Suprapubic skin (tissue), 4 donors: ENCODE data around the gene TAF6L. TPM values are rescaled to one million over a fixed set of nuclear protein-coding genes. Genes with fewer than 3 reads are reported as not detected.
"Not testable (repeated sequence)": the region's sequence is repeated elsewhere in the genome, so short reads cannot be mapped to it uniquely, and the experiment has no call there.

Experiments used
- DNase-seq, 2 donors: peaks; one replicate each; pipeline ENCODE4 v3.0.0-alpha.2; 2019; ENCODE audit warnings: low spot score in 2 of 2
- H3K27ac ChIP-seq: fragments of 200-600 bp; sonication (generic); one replicate; pipeline ENCODE4 v1.5.1; 2019
- H3K27me3 ChIP-seq: fragments of 200-600 bp; sonication (generic); one replicate; pipeline ENCODE4 v1.5.1; 2019
- H3K36me3 ChIP-seq: fragments of 200-600 bp; sonication (generic); one replicate; pipeline ENCODE4 v1.5.1; 2019
- H3K4me1 ChIP-seq: fragments of 200-600 bp; sonication (generic); one replicate; pipeline ENCODE4 v1.5.1; 2019
- H3K4me3 ChIP-seq: fragments of 200-600 bp; sonication (generic); one replicate; pipeline ENCODE4 v1.5.1; 2019; ENCODE audit warnings: mild to moderate bottlenecking
- H3K9me3 ChIP-seq: fragments of 200-600 bp; sonication (generic); one replicate; pipeline ENCODE4 v1.5.1; 2019
- CTCF ChIP-seq, 2 donors: fragments of 200-600 bp in 1 of 2; fragments of 450-650 bp in 1 of 2; sonication (generic) in 1 of 2; IDR thresholded peaks; one replicate each; pipeline ENCODE4 v1.5.1; 2016 to 2019; ENCODE audit warnings: antibody characterized with exemption in 2 of 2, mild to moderate bottlenecking in 1 of 2, moderate library complexity in 1 of 2
- EP300 ChIP-seq: sonication (generic); formaldehyde crosslinking; IDR thresholded peaks from one replicate; pipeline ENCODE4 v1.6.1; 2017; ENCODE audit warnings: antibody characterized with exemption
- POLR2A ChIP-seq, 2 donors: fragments of 450-650 bp; IDR thresholded peaks; one replicate each; pipeline ENCODE4 v1.6.1; 2017; ENCODE audit warnings: antibody characterized with exemption in 2 of 2, mild to moderate bottlenecking in 2 of 2, moderate library complexity in 2 of 2
- POLR2AphosphoS5 ChIP-seq, 3 donors: sonication (generic); formaldehyde crosslinking; IDR thresholded peaks; one replicate each; pipeline ENCODE4 v1.6.1; 2017; ENCODE audit warnings: antibody characterized with exemption in 3 of 3
- WGBS: methylation state at CpG from one replicate; pipeline ENCODE4 v1.1.5; 2018; 5-methylcytosine and 5-hydroxymethylcytosine counted together
- total RNA-seq, 4 donors: library from RNA; depleted of rRNA; stranded (reverse); fragments of >200 nt; gene quantifications; one replicate each; pipeline ENCODE4 v1.1.0, GENCODE V29; 2016

Gene TAF6L
- total RNA-seq, 4 donors from 2014 or later = 10.2 to 48.7 (median 21.9) TPM

GRCh38 chr11:62810748-62811147 lies 39.6 kb downstream of the TAF6L start:
- Histone ChIP-seq H3K27ac (no peak overlapping the region), H3K4me1 (peaks cover 15% of the 10 kb centered on the region), H3K9me3 (no peaks in the 10 kb centered on the region), H3K36me3 (peaks cover 6% of the 10 kb centered on the region), H3K27me3 (no peaks in the 10 kb centered on the region), H3K4me3 (no peak overlapping the region)
- 28% methylated on average over 1 of the region's 1 CpG for WGBS
- TF ChIP-seq POLR2AphosphoS5 (IDR thresholded peaks at IDR 0.05) (no peak), CTCF (IDR thresholded peaks at IDR 0.05) (no peak), EP300 (no peak), POLR2A (IDR thresholded peaks at IDR 0.05) (no peak)
- no peak for DNase-seq

GRCh38 chr11:62811659-62812058 lies 40.5 kb downstream of the TAF6L start:
- peaks cover 6% of the 10 kb centered on the region for H3K4me1 ChIP-seq
- no peaks in the 10 kb centered on the region for H3K27me3 ChIP-seq
- no peak overlapping the region for H3K27ac ChIP-seq
- DNase-seq = no peak
- H3K9me3 ChIP-seq = no peaks in the 10 kb centered on the region
- no peak for TF ChIP-seq POLR2A (IDR thresholded peaks at IDR 0.05)
- no peak for TF ChIP-seq CTCF (IDR thresholded peaks at IDR 0.05)
- no peak for TF ChIP-seq POLR2AphosphoS5 (IDR thresholded peaks at IDR 0.05)
- 83% methylated on average over 2 of the region's 2 CpGs for WGBS
- H3K36me3 ChIP-seq = peaks cover 9% of the 10 kb centered on the region
- no peak overlapping the region for H3K4me3 ChIP-seq

GRCh38 chr11:62816557-62816956 lies 45.4 kb downstream of the TAF6L start:
- TF ChIP-seq POLR2AphosphoS5 (IDR thresholded peaks at IDR 0.05) = no peak
- 85% methylated on average over 8 of the region's 8 CpGs for WGBS
- DNase-seq = no peak
- Histone ChIP-seq H3K9me3 (no peaks in the 10 kb centered on the region), H3K27ac (no peak overlapping the region), H3K4me3 (no peak overlapping the region), H3K36me3 (peaks cover 42% of the 10 kb centered on the region), H3K27me3 (no peaks in the 10 kb centered on the region), H3K4me1 (no peaks in the 10 kb centered on the region)

- Histone ChIP-seq H3K27me3 (no peaks in the 10 kb centered on the region), H3K36me3 (peaks cover 48% of the 10 kb centered on the region), H3K4me1 (no peaks in the 10 kb centered on the region), H3K4me3 (no peak overlapping the region), H3K27ac (no peak overlapping the region), H3K9me3 (no peaks in the 10 kb centered on the region)
- TF ChIP-seq POLR2AphosphoS5 (IDR thresholded peaks at IDR 0.05) = no peak
- no peak for TF ChIP-seq EP300
- no peak for TF ChIP-seq POLR2A (IDR thresholded peaks at IDR 0.05)
- no peak for TF ChIP-seq CTCF (IDR thresholded peaks at IDR 0.05)
- whole genome bisulfite sequencing = 93% methylated on average over 4 of the region's 4 CpGs
- DNase-seq = no peak
Observed at GRCh38 chr11:62817129-62817528, 45.9 kb downstream of the TAF6L start.

GRCh38 chr11:62823677-62824076 lies 52.5 kb downstream of the TAF6L start:
- Histone ChIP-seq H3K9me3 (no peaks in the 10 kb centered on the region), H3K36me3 (peaks cover 92% of the 10 kb centered on the region), H3K4me3 (no peak overlapping the region), H3K4me1 (no peaks in the 10 kb centered on the region), H3K27ac (no peak overlapping the region), H3K27me3 (no peaks in the 10 kb centered on the region)
- no peak for DNase-seq
- TF ChIP-seq EP300 = no peak
- no peak for TF ChIP-seq CTCF (IDR thresholded peaks at IDR 0.05)
- TF ChIP-seq POLR2AphosphoS5 (IDR thresholded peaks at IDR 0.05) = no peak
- TF ChIP-seq POLR2A (IDR thresholded peaks at IDR 0.05) = no peak
- WGBS = 87% methylated on average over 3 of the region's 3 CpGs

GRCh38 chr11:62828130-62828529 lies 56.9 kb downstream of the TAF6L start:
- 92% methylated on average over 8 of the region's 8 CpGs for WGBS
- DNase-seq, H3K27me3 ChIP-seq, H3K9me3 ChIP-seq, H3K4me3 ChIP-seq, H3K27ac ChIP-seq: not testable (repeated sequence)
- Histone ChIP-seq H3K36me3 (peaks cover 51% of the 10 kb centered on the region), H3K4me1 (peaks cover 28% of the 10 kb centered on the region)
